H1 (cell line): Measurements from ENCODE around the gene LCAT.

Experiments
- RFX5 ChIP-seq: IDR thresholded peaks from 2 replicates; pipeline ENCODE4 v1.6.1; 2011; ENCODE audit warnings: low read depth, low read length, improper control_type of control experiment, borderline replicate concordance
- SIN3A ChIP-seq, 2 experiments: IDR thresholded peaks in 1 of 2; conservative IDR thresholded peaks in 1 of 2; 2 replicates each; pipeline ENCODE4 v1.6.1; 2011 to 2012; ENCODE audit warnings: low read length in 2 of 2, improper control_type of control experiment in 1 of 2, low read depth in 1 of 2, mild to moderate bottlenecking in 1 of 2
- TF ChIP-seq, protein P1 (sequence below), 3 experiments: IDR thresholded peaks; 1 replicate in 2 of 3; 2 replicates in 1 of 3; pipeline versions ENCODE4 v1.5.1 to v1.6.1; 2011; ENCODE audit warnings: low read length in 3 of 3, mild to moderate bottlenecking in 3 of 3, inconsistent platforms in 2 of 3, low read depth in 1 of 3, moderate library complexity in 1 of 3; ENCODE audit not compliant: insufficient read depth in 1 of 3; ENCODE audit errors: control extremely low read depth in 1 of 3

DNA sequence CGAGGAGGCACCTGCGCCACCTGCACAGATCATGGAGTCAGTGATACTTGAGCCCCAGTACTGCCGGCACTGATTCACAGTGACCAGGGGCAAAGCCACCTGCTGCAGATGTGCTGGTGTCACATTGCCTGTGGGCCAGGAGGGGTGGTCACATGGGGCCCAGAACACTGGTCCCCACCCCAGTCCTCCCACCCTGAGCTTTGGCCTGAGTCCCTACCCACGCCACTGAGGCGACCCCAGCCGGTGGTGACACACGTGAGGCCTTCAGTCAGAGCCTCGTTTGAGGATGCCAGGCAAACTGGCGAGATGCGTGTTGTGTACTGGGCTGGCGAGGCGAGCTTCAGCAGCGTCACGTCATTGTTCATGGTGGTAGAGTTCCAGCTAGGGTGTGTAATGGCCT is 13.7 kb downstream of the LCAT start:
- TF ChIP-seq, protein P1, sequence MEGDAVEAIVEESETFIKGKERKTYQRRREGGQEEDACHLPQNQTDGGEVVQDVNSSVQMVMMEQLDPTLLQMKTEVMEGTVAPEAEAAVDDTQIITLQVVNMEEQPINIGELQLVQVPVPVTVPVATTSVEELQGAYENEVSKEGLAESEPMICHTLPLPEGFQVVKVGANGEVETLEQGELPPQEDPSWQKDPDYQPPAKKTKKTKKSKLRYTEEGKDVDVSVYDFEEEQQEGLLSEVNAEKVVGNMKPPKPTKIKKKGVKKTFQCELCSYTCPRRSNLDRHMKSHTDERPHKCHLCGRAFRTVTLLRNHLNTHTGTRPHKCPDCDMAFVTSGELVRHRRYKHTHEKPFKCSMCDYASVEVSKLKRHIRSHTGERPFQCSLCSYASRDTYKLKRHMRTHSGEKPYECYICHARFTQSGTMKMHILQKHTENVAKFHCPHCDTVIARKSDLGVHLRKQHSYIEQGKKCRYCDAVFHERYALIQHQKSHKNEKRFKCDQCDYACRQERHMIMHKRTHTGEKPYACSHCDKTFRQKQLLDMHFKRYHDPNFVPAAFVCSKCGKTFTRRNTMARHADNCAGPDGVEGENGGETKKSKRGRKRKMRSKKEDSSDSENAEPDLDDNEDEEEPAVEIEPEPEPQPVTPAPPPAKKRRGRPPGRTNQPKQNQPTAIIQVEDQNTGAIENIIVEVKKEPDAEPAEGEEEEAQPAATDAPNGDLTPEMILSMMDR (IDR thresholded peaks at IDR 0.05; ENCODE audit: control extremely low read depth in 1 of 3, insufficient read depth in 1 of 3, low read depth in 1 of 3, low read length in 3 of 3): no peak
- TF ChIP-seq RFX5 (no peak), SIN3A (conservative IDR thresholded peaks at IDR 0.05 in 1 of 2, IDR thresholded peaks at IDR 0.05 in 1 of 2; ENCODE audit: low read depth in 1 of 2, low read length in 2 of 2) (no peak)
